HG03457 (cell line): Measurements from ENCODE around the gene STIP1.
"Not testable (repeated sequence)": the region's sequence is repeated elsewhere in the genome, so short reads cannot be mapped to it uniquely, and the experiment has no call there.

Source experiments
- ATAC-seq: cut with Tn5 transposase; IDR thresholded peaks from one replicate; pipeline ENCODE4 v1.9.1; 2021; ENCODE audit warnings: moderate number of reproducible peaks; ENCODE audit not compliant: unreplicated experiment

Gene STIP1

GRCh38 chr11:64157631-64158394, 28.2 kb upstream of the STIP1 start:
- no peak for ATAC-seq

- ATAC-seq: no peak
Observed at GRCh38 chr11:64161037-64161436, 24.9 kb upstream of the STIP1 start.

GRCh38 chr11:64162769-64163168, 23.2 kb upstream of the STIP1 start:
- not testable (repeated sequence) for ATAC-seq

GRCh38 chr11:64163951-64164350, 22.0 kb upstream of the STIP1 start:
- ATAC-seq: no peak

GRCh38 chr11:64164392-64165312, 21.3 kb upstream of the STIP1 start:
- no peak for ATAC-seq

GRCh38 chr11:64165481-64165841, 20.5 kb upstream of the STIP1 start:
- no peak for ATAC-seq

- ATAC-seq: peak; percentile 54
Observed at GRCh38 chr11:64165842-64166635, 19.9 kb upstream of the STIP1 start, which contains the start of gene MACROD1. Gene MACROD1 (minus strand): TSS chr11:64166113. CDS start chr11:64165994, 119 bp downstream.

GRCh38 chr11:64170419-64170818, 15.6 kb upstream of the STIP1 start:
- ATAC-seq: no peak

GRCh38 chr11:64173616-64174355, 12.2 kb upstream of the STIP1 start:
- ATAC-seq: no peak

- no peak for ATAC-seq
Observed at GRCh38 chr11:64176751-64177150, 9.2 kb upstream of the STIP1 start.

- ATAC-seq: no peak
Observed at GRCh38 chr11:64178203-64178602, 7.8 kb upstream of the STIP1 start.

- no peak for ATAC-seq
Observed at GRCh38 chr11:64178951-64179639, 6.9 kb upstream of the STIP1 start.

GRCh38 chr11:64180891-64181290, 5.1 kb upstream of the STIP1 start:
- no peak for ATAC-seq

GRCh38 chr11:64181506-64182411, 4.2 kb upstream of the STIP1 start:
- ATAC-seq: no peak

- ATAC-seq: no peak
Observed at GRCh38 chr11:64183890-64184289, 2.1 kb upstream of the STIP1 start.

GRCh38 chr11:64185175-64185692, 737 bp upstream of the STIP1 start:
- ATAC-seq: no peak

- ATAC-seq: no peak
Observed at GRCh38 chr11:64186492-64187165, 658 bp downstream of the STIP1 start.

GRCh38 chr11:64192434-64192833, 6.5 kb downstream of the STIP1 start:
- no peak for ATAC-seq
